ENCODE data around the gene ZNF586.
"Not testable (repeated sequence)": the region's sequence is repeated elsewhere in the genome, so short reads cannot be mapped to it uniquely, and the experiment has no call there.

ZNF586 gene

GRCh38 chr19:57800696-57801095 lies 31.2 kb downstream of the ZNF586 start:
- DNase-seq, result no peak

GRCh38 chr19:57802269-57802668 lies 32.8 kb downstream of the ZNF586 start:
- DNase-seq, result no peak

GRCh38 chr19:57803265-57803593 lies 33.8 kb downstream of the ZNF586 start:
- no peak for DNase-seq

DNA sequence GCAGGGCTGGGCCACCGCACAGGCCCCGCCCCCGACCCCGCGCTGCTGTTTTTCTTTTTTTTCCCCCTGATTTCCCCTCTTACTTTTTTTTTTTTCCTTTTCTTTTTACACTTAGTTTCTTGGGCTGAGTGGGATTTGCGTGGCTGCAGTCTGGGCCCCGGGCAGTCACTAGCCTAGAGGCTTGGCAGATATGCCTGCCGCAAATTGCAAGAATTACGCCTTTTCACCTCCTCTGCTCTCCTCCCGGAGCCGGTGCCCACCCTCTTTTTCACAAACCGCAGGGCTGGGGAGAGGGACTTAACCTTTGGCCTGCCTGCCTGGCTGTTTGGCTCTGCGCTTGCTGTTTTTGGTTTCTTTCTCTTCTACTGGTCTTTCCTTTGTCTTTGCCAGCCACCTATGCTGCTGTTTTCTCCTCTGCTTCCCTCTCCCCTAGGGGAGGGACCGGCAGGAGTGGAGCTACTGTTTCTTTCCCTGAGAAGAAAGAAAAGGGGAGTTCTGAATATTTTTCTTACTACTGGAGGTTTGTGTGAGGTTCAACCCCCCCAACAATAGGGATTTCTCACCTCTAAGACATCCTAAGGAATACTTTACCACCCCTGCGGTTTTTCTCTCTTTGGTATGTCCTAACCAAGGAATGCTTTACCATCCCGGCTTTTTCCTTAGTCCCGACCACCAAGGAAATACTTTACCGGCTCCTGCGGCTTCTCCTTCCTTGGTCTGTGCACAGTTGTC lies 34.3 kb downstream of the ZNF586 start:
- no peak for DNase-seq

- DNase-seq, result no peak
These were observed 38.1 kb downstream of the ZNF586 start for GRCh38 chr19:57807541-57807940.

- not testable (repeated sequence) for DNase-seq
These were observed 41.2 kb downstream of the ZNF586 start for GRCh38 chr19:57810410-57811295.

- DNase-seq, result no peak
These were observed 42.8 kb downstream of the ZNF586 start for GRCh38 chr19:57812226-57812625.

- not testable (repeated sequence) for DNase-seq
These were observed 43.7 kb downstream of the ZNF586 start for GRCh38 chr19:57812975-57813820.

DNA sequence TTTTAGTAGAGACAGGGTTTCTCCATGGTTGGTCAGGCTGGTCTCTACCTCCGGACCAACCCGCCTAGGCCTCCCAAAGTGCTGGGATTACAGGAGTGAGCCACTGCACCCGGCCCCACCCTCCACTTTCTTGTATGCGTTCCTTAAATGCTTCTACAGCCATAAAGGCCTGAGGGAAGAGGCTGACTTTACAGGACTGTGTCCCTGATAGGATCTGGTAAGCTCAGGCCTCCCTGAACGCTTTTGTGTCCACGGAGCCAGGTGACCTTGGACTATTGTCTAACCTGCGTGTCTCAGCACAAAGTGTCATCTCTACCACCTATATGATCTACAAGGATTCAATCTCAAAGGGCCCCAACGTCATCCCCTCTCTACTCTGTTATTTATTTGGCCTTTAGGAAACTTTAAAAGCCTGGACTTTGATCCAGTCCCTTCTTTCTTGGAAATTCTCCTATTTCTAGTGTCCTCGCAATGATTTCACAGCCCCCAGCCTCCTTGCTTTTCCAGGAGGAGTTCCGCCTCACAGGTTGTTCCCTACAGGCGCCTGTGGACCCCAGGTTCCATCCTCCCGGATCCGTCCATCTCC lies 44.5 kb downstream of the ZNF586 start:
- no peak for DNase-seq

- DNase-seq, result peak; percentile 90
These were observed 45.2 kb downstream of the ZNF586 start, which contains the start of gene ZNF552 for GRCh38 chr19:57814505-57815246. TSS of gene ZNF552 (minus strand) at chr19:57814913. CDS start at chr19:57814743, 170 bp downstream.

GRCh38 chr19:57815247-57816075 lies 46.0 kb downstream of the ZNF586 start:
- DNase-seq, result no peak

- no peak for DNase-seq
These were observed 47.2 kb downstream of the ZNF586 start for GRCh38 chr19:57816652-57817051.

DNA sequence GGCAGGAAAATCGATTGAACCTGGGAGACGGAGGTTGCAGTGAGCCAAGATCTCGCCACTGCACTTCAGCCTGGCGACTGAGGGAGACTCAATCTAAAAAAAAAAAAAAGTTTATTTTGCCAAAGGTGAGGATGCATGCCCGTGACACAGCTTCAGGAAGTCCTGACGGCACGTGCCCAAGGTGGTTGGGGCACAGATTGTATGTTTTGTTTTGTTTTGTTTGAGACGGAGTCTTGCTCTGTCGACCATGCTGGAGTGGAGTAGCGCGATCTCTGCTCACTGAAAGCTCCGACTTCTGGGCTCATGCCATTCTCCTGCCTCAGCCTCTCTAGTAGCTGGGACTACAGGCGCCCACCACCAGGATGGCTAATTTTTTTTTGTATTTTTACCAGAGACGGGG lies 48.5 kb downstream of the ZNF586 start:
- DNase-seq, result no peak

DNA sequence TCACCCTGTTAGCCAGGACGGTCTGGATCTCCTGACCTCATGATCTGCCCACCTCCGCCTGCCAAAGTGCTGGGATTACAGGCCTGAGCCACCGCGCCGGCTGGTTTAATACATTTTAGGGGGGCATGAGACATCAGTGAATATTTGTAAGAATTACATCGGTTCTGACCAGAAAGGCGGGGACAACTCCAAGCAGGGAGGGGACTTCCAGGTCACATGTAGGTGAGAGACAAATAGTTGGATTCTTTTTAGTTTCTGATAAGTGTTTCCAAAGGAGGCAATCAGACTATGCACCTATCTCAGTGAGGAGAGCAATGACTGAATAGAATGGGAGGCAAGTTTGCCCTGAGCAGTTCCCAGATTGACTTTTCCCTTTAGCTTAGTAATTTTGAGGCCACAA lies 48.9 kb downstream of the ZNF586 start:
- no peak for DNase-seq

DNA sequence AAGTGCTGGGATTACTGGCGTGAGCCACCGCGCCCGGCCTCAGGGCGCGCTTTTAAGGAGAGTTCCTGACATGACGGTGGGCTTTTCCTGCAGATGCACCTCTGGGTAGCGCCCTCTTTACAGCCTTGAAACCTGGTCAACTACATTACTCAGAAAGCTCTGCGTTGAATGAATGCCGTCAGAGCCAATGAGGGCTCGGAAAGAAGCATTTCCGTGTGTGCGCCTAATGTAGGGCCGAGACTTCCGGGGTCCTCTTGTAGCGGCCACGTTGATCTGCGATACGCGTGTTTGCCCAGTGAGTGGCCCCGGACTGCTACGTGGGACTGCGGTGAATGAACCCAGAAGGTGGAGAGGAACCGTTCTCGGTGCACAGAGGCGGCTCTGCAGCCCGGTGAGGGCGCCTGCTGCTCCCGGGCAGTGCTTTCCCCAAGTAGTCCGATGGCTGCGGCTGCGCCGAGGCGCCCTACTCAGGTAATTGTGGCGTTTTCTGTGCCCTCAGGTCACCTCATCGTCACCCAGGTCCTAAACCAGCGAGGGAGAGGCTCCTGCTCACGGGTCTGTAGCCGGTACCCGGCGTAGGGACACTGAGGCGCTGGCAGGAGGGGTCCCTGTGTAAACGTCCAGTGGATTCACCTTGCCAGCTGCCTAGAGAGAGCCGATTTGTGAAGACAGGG lies 50.1 kb downstream of the ZNF586 start:
- peak; percentile 83 for DNase-seq

- DNase-seq, result no peak
These were observed 51.1 kb downstream of the ZNF586 start for GRCh38 chr19:57820599-57820998.

GRCh38 chr19:57821095-57821494 lies 51.6 kb downstream of the ZNF586 start:
- DNase-seq, result not testable (repeated sequence)

GRCh38 chr19:57821501-57821900 lies 52.0 kb downstream of the ZNF586 start:
- DNase-seq, result not testable (repeated sequence)

DNA sequence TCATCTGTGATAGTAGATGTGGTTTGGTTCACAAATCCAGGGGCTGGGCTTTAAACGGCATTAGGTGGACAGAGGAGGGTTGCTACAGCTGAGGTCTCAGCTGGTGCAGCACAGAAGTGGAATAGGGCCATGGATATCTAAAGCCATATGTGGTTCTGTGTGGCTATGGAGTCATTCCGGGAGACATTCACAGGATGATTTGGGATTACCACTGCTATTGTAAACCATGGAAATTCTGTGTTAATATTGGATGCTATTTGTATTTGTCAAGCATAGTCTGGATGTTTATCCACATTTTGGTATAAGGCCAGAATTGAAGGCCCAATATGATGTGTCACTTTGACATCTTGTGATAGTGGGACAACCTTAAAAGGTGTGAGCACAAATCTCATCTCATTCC lies 53.7 kb downstream of the ZNF586 start:
- DNase-seq, result not testable (repeated sequence)

- DNase-seq, result not testable (repeated sequence)
These were observed 54.1 kb downstream of the ZNF586 start for GRCh38 chr19:57823608-57824007.
